SK-N-SH treated with all-trans-retinoic acid at 6 μM for 48 hours (cell line): ENCODE results near the gene SOX1.

Experiments
- ATAC-seq: fragments of 200-7000 bp; cut with Tn5 transposase; 3 replicates; pipeline ENCODE4 v1.9.1; 2020; ENCODE audit warnings: mild to moderate bottlenecking, moderate library complexity
- ARNTL ChIP-seq: fragments of 450-650 bp; formaldehyde crosslinking; IDR thresholded peaks from 2 replicates; pipeline ENCODE4 v1.5.0; 2020; ENCODE audit warnings: low read depth, mild to moderate bottlenecking, moderate library complexity, borderline replicate concordance
- BACH2 ChIP-seq: fragments of 250-450 bp; sonication (Bioruptor Pico); IDR thresholded peaks from 2 replicates; pipeline ENCODE4 v1.9.0; 2021; ENCODE audit warnings: mild to moderate bottlenecking, borderline replicate concordance
- CSDC2 ChIP-seq: fragments of 250-450 bp; sonication (Bioruptor Pico); IDR thresholded peaks from 2 replicates; pipeline ENCODE4 v1.5.0; 2020; ENCODE audit warnings: mild to moderate bottlenecking, moderate library complexity
- ESRRG ChIP-seq: fragments of 250-450 bp; sonication (Bioruptor Pico); IDR thresholded peaks from 2 replicates; pipeline ENCODE4 v1.6.1; 2021; ENCODE audit warnings: mild to moderate bottlenecking
- GLIS3 ChIP-seq: fragments of 250-450 bp; sonication (Bioruptor Pico); IDR thresholded peaks from 2 replicates; pipeline ENCODE4 v1.5.0; 2020; ENCODE audit warnings: mild to moderate bottlenecking, moderate library complexity
- ISL1 ChIP-seq: fragments of 250-450 bp; sonication (Bioruptor Pico); IDR thresholded peaks from 2 replicates; pipeline ENCODE4 v2.1.2; 2022; ENCODE audit warnings: mild to moderate bottlenecking, moderate library complexity
- OSR1 ChIP-seq: fragments of 250-450 bp; sonication (Bioruptor Pico); IDR thresholded peaks from 2 replicates; pipeline ENCODE4 v1.8.0; 2022; ENCODE audit warnings: moderate library complexity, mild to moderate bottlenecking, inconsistent platforms
- PPARA ChIP-seq: fragments of 250-450 bp; sonication (Bioruptor Pico); IDR thresholded peaks from 2 replicates; pipeline ENCODE4 v1.5.0; 2020; ENCODE audit warnings: mild to moderate bottlenecking, borderline replicate concordance
- RARB ChIP-seq: fragments of 250-450 bp; sonication (Bioruptor Pico); IDR thresholded peaks from 2 replicates; pipeline ENCODE4 v1.8.0; 2021; ENCODE audit warnings: mild to moderate bottlenecking, moderate library complexity
- SNAI2 ChIP-seq: fragments of 250-450 bp; sonication (Bioruptor Pico); IDR thresholded peaks from 2 replicates; pipeline ENCODE4 v1.5.0; 2020; ENCODE audit warnings: mild to moderate bottlenecking, moderate library complexity
- TCF4 ChIP-seq: fragments of 250-450 bp; sonication (Bioruptor Pico); IDR thresholded peaks from 2 replicates; pipeline ENCODE4 v1.8.0; 2021; ENCODE audit warnings: mild to moderate bottlenecking, moderate library complexity, borderline replicate concordance
- TOX ChIP-seq: fragments of 250-450 bp; sonication (Bioruptor Pico); IDR thresholded peaks from 2 replicates; pipeline ENCODE4 v1.8.0; 2021; ENCODE audit warnings: mild to moderate bottlenecking, moderate library complexity, borderline replicate concordance
- ZC3H10 ChIP-seq: fragments of 250-450 bp; sonication (Bioruptor Pico); IDR thresholded peaks from 2 replicates; pipeline ENCODE4 v1.5.1; 2021; ENCODE audit warnings: mild to moderate bottlenecking, moderate library complexity
- ZFP3 ChIP-seq: fragments of 250-450 bp; sonication (Bioruptor Pico); IDR thresholded peaks from 2 replicates; pipeline ENCODE4 v1.5.0; 2020; ENCODE audit warnings: mild to moderate bottlenecking, moderate library complexity
- ZFP30 ChIP-seq: fragments of 450-650 bp; formaldehyde crosslinking; IDR thresholded peaks from 2 replicates; pipeline ENCODE4 v1.5.0; 2022; ENCODE audit warnings: mild to moderate bottlenecking, moderate library complexity
- ZNF565 ChIP-seq: fragments of 450-650 bp; formaldehyde crosslinking; conservative IDR thresholded peaks from 2 replicates; pipeline ENCODE4 v1.5.0; 2020; ENCODE audit warnings: low read depth, mild to moderate bottlenecking, moderate library complexity
- ZNF70 ChIP-seq: fragments of 450-650 bp; formaldehyde crosslinking; IDR thresholded peaks from 2 replicates; pipeline ENCODE4 v1.5.0; 2020; ENCODE audit warnings: mild to moderate bottlenecking, moderate library complexity
- TF ChIP-seq, protein P1 (sequence below): fragments of 250-450 bp; sonication (Bioruptor Pico); IDR thresholded peaks from 2 replicates; pipeline ENCODE4 v1.5.0; 2020; ENCODE audit warnings: mild to moderate bottlenecking, moderate library complexity
- TF ChIP-seq, protein P2 (sequence below): fragments of 250-450 bp; sonication (Bioruptor Pico); IDR thresholded peaks from 2 replicates; pipeline ENCODE4 v1.5.1; 2021; ENCODE audit warnings: mild to moderate bottlenecking, moderate library complexity

SOX1 gene

DNA sequence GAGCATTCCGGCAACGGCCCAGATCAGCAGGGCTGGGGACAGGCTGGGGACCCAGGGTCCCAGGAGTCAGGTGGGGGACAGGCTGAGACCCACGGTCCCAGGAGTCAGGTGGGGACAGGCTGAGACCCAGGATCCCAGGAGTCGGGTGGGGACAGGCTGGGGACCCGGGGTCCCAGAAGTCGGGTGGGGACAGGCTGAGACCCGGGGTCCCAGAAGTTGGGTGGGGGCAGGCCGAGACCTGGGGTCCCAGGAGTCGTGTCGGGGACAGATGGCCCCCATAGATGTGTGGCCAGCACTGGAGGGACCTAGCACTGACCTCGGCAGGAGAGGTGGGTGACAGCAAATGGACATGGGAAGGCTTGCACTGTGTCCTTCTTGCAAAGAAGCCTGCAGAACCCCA is 39.7 kb upstream of the SOX1 start (continued):
- TF ChIP-seq, protein P1, sequence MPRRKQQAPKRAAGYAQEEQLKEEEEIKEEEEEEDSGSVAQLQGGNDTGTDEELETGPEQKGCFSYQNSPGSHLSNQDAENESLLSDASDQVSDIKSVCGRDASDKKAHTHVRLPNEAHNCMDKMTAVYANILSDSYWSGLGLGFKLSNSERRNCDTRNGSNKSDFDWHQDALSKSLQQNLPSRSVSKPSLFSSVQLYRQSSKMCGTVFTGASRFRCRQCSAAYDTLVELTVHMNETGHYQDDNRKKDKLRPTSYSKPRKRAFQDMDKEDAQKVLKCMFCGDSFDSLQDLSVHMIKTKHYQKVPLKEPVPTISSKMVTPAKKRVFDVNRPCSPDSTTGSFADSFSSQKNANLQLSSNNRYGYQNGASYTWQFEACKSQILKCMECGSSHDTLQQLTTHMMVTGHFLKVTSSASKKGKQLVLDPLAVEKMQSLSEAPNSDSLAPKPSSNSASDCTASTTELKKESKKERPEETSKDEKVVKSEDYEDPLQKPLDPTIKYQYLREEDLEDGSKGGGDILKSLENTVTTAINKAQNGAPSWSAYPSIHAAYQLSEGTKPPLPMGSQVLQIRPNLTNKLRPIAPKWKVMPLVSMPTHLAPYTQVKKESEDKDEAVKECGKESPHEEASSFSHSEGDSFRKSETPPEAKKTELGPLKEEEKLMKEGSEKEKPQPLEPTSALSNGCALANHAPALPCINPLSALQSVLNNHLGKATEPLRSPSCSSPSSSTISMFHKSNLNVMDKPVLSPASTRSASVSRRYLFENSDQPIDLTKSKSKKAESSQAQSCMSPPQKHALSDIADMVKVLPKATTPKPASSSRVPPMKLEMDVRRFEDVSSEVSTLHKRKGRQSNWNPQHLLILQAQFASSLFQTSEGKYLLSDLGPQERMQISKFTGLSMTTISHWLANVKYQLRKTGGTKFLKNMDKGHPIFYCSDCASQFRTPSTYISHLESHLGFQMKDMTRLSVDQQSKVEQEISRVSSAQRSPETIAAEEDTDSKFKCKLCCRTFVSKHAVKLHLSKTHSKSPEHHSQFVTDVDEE (CRISPR knock-in tag), result no peak
- TF ChIP-seq BACH2 (CRISPR knock-in tag) (no peak), GLIS3 (CRISPR knock-in tag) (no peak), ZC3H10 (CRISPR knock-in tag) (no peak), PPARA (no peak), RARB (no peak)
- TF ChIP-seq, all 23 proteins: peak for 0

DNA sequence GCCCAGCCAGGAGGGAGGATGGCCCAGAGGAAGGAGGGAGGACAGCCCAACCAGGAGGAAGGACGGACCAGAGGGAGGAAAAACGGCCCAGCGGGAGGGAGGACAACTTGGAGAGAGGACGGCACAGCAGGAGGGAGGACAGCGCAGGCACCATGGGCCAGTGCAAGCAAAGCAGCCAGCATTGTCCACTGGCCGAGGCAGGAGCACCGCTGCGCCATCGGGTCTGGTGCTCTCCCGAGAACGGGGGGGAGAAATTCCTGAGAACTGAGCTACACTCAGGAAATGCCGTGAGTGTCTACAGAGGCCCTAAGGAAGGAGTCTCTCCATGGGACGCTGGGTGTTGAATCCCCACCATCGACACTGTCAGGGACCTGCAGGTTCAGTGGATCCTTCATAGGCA is 38.5 kb upstream of the SOX1 start:
- no peak for TF ChIP-seq ARNTL (CRISPR knock-in tag)
- no peak for TF ChIP-seq ZC3H10 (CRISPR knock-in tag)
- no peak for TF ChIP-seq CSDC2 (CRISPR knock-in tag)
- TF ChIP-seq ZNF70 (CRISPR knock-in tag), result no peak
- no peak for TF ChIP-seq ZFP3
- TF ChIP-seq, protein P1 (CRISPR knock-in tag), result no peak
- TF ChIP-seq ISL1 (CRISPR knock-in tag), result no peak
- TF ChIP-seq RARB, result no peak
- no peak for TF ChIP-seq ZNF565 (CRISPR knock-in tag)
- no peak for TF ChIP-seq TCF4 (CRISPR knock-in tag)
- no peak for TF ChIP-seq OSR1 (CRISPR knock-in tag)
- TF ChIP-seq, protein P2, sequence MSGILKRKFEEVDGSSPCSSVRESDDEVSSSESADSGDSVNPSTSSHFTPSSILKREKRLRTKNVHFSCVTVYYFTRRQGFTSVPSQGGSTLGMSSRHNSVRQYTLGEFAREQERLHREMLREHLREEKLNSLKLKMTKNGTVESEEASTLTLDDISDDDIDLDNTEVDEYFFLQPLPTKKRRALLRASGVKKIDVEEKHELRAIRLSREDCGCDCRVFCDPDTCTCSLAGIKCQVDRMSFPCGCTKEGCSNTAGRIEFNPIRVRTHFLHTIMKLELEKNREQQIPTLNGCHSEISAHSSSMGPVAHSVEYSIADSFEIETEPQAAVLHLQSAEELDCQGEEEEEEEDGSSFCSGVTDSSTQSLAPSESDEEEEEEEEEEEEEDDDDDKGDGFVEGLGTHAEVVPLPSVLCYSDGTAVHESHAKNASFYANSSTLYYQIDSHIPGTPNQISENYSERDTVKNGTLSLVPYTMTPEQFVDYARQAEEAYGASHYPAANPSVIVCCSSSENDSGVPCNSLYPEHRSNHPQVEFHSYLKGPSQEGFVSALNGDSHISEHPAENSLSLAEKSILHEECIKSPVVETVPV (CRISPR knock-in tag), result no peak
- no peak for TF ChIP-seq SNAI2 (CRISPR knock-in tag)
- TF ChIP-seq PPARA, result no peak
- TF ChIP-seq ESRRG, result no peak
- TF ChIP-seq, all 23 proteins: peak for 0
- ATAC-seq, result no peak

DNA sequence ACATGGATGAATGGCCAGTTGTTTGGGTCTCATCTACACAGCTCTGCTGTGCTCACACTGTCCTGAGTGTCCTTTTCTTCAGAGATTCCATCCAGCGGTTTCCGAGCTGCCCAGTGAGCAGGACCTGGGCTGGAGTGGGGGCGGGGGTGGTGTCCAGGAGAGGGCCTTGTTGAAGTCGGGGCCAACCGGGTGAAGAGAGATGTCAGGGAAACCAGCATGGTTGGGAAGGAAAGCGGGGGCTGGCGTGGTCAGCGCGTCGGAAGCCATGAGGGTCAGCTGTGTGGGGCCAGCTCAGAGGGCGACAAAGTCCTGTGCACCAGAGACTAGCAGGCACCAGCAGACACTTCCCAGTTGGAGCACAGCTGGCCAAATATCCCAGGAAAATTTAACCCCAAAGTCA is 37.8 kb upstream of the SOX1 start:
- ATAC-seq, result no peak

More for the DNA sequence above, 37.8 kb upstream of the SOX1 start:
- TF ChIP-seq CSDC2 (CRISPR knock-in tag), result no peak
- TF ChIP-seq TOX (CRISPR knock-in tag), result no peak
- TF ChIP-seq GLIS3 (CRISPR knock-in tag), result no peak
- no peak for TF ChIP-seq ZFP30 (CRISPR knock-in tag)
- no peak for TF ChIP-seq TCF4 (CRISPR knock-in tag)
- TF ChIP-seq, protein P1 (CRISPR knock-in tag), result no peak
- no peak for TF ChIP-seq RARB
- no peak for TF ChIP-seq PPARA
- TF ChIP-seq ZNF565 (CRISPR knock-in tag), result no peak
- TF ChIP-seq OSR1 (CRISPR knock-in tag), result no peak
- no peak for TF ChIP-seq ESRRG
- no peak for TF ChIP-seq ZFP3
- no peak for TF ChIP-seq ARNTL (CRISPR knock-in tag)
- TF ChIP-seq ZC3H10 (CRISPR knock-in tag), result no peak
